ENCODE results near the gene RARG.

RARG gene

GRCh38 chr12:53231921-53232645, at the start of gene RARG:
RARG (minus strand) TSS chr12:53232209; CDS start chr12:53227545, 4,664 bp downstream.
- no peaks in the 10 kb centered on the region for H3K27me3 Mint-ChIP-seq
- peak within 1 kb of the TSS; percentile 95 for H3K4me3 Mint-ChIP-seq
- peaks cover 28% of the 10 kb centered on the region for H3K4me1 Mint-ChIP-seq

GRCh38 chr12:53279888-53280498, 48.0 kb upstream of the RARG start:
- Mint-ChIP-seq H3K4me3 (no peak overlapping the region), H3K9me3 (no peaks in the 10 kb centered on the region), H3K36me3 (no peaks in the 10 kb centered on the region), H3K4me1 (no peaks in the 10 kb centered on the region), H3K27me3 (no peaks in the 10 kb centered on the region), H3K27ac (no peak overlapping the region)
- no peak for ATAC-seq (ENCODE audit: low read depth)
- no peak for DNase-seq (ENCODE audit: low spot score in 2 of 2)

More at GRCh38 chr12:53231921-53232645, at the start of gene RARG:
- peak within 1 kb of the TSS; percentile 78 for H3K27ac Mint-ChIP-seq
- no peaks in the 10 kb centered on the region for H3K36me3 Mint-ChIP-seq
- no peaks in the 10 kb centered on the region for H3K9me3 Mint-ChIP-seq
- ATAC-seq (ENCODE audit: low read depth) (peak; percentile 67), DNase-seq (ENCODE audit: low spot score in 2 of 2) (peak in 1 of 2 donors; percentile 39)

GRCh38 chr12:53279283-53279869, 47.4 kb upstream of the RARG start:
- ATAC-seq (ENCODE audit: low read depth), result no peak
- Mint-ChIP-seq H3K9me3 (no peaks in the 10 kb centered on the region), H3K27ac (no peak overlapping the region), H3K4me3 (no peak overlapping the region), H3K4me1 (no peaks in the 10 kb centered on the region), H3K36me3 (no peaks in the 10 kb centered on the region), H3K27me3 (no peaks in the 10 kb centered on the region)
- DNase-seq (ENCODE audit: low spot score in 2 of 2), result no peak

- Mint-ChIP-seq H3K27ac (no peak overlapping the region), H3K4me3 (no peak overlapping the region), H3K27me3 (no peaks in the 10 kb centered on the region), H3K4me1 (no peaks in the 10 kb centered on the region), H3K9me3 (no peaks in the 10 kb centered on the region), H3K36me3 (no peaks in the 10 kb centered on the region)
- ATAC-seq (ENCODE audit: low read depth) (no peak), DNase-seq (ENCODE audit: low spot score in 2 of 2) (no peak)
Observed at GRCh38 chr12:53277981-53278380, 46.0 kb upstream of the RARG start.

- DNase-seq (ENCODE audit: low spot score in 2 of 2) (no peak), ATAC-seq (ENCODE audit: low read depth) (no peak)
- no peaks in the 10 kb centered on the region for H3K4me1 Mint-ChIP-seq
- H3K9me3 Mint-ChIP-seq, result no peaks in the 10 kb centered on the region
- no peak overlapping the region for H3K4me3 Mint-ChIP-seq
- H3K27me3 Mint-ChIP-seq, result no peaks in the 10 kb centered on the region
- no peak overlapping the region for H3K27ac Mint-ChIP-seq
- H3K36me3 Mint-ChIP-seq, result no peaks in the 10 kb centered on the region
Observed at GRCh38 chr12:53276511-53276910, 44.5 kb upstream of the RARG start.

GRCh38 chr12:53274445-53274844, 42.4 kb upstream of the RARG start:
- Mint-ChIP-seq H3K9me3 (no peaks in the 10 kb centered on the region), H3K27me3 (no peaks in the 10 kb centered on the region)
- no peak for ATAC-seq (ENCODE audit: low read depth)

GRCh38 chr12:53268630-53269562, 36.9 kb upstream of the RARG start:
- ATAC-seq (ENCODE audit: low read depth) (no peak), DNase-seq (ENCODE audit: low spot score in 2 of 2) (no peak)
- H3K27ac Mint-ChIP-seq, result peak overlapping the region; percentile 95
- peak overlapping the region; percentile 98 for H3K4me3 Mint-ChIP-seq
- no peaks in the 10 kb centered on the region for H3K36me3 Mint-ChIP-seq
- peaks cover 16% of the 10 kb centered on the region for H3K4me1 Mint-ChIP-seq
- no peaks in the 10 kb centered on the region for H3K9me3 Mint-ChIP-seq
- no peaks in the 10 kb centered on the region for H3K27me3 Mint-ChIP-seq

More at GRCh38 chr12:53274445-53274844, 42.4 kb upstream of the RARG start:
- Mint-ChIP-seq H3K4me3 (no peak overlapping the region), H3K4me1 (no peaks in the 10 kb centered on the region), H3K36me3 (no peaks in the 10 kb centered on the region), H3K27ac (no peak overlapping the region)
- DNase-seq (ENCODE audit: low spot score in 2 of 2), result no peak

GRCh38 chr12:53267999-53268629, 36.1 kb upstream of the RARG start, which contains the start of gene ESPL1:
ESPL1 (plus strand) TSS chr12:53268299; CDS start chr12:53268767, 468 bp downstream.
- ATAC-seq (ENCODE audit: low read depth), result peak; percentile 88
- DNase-seq (ENCODE audit: low spot score in 2 of 2), result peak; percentile 82 to 87
- H3K9me3 Mint-ChIP-seq, result no peaks in the 10 kb centered on the region
- H3K4me3 Mint-ChIP-seq, result peak within 1 kb of the TSS; percentile 98
- peaks cover 16% of the 10 kb centered on the region for H3K4me1 Mint-ChIP-seq
- H3K27ac Mint-ChIP-seq, result peak within 1 kb of the TSS; percentile 95
- no peaks in the 10 kb centered on the region for H3K36me3 Mint-ChIP-seq
- H3K27me3 Mint-ChIP-seq, result no peaks in the 10 kb centered on the region

- ATAC-seq (ENCODE audit: low read depth), result peak; percentile 20
- no peaks in the 10 kb centered on the region for H3K9me3 Mint-ChIP-seq
- no peaks in the 10 kb centered on the region for H3K27me3 Mint-ChIP-seq
- peaks cover 16% of the 10 kb centered on the region for H3K4me1 Mint-ChIP-seq
- H3K36me3 Mint-ChIP-seq, result no peaks in the 10 kb centered on the region
- peak overlapping the region; percentile 95 for H3K27ac Mint-ChIP-seq
- DNase-seq (ENCODE audit: low spot score in 2 of 2), result no peak
- H3K4me3 Mint-ChIP-seq, result peak overlapping the region; percentile 98
Observed at GRCh38 chr12:53267306-53267998, 35.4 kb upstream of the RARG start.

GRCh38 chr12:53265783-53266182, 33.8 kb upstream of the RARG start:
- H3K36me3 Mint-ChIP-seq, result no peaks in the 10 kb centered on the region
- ATAC-seq (ENCODE audit: low read depth) (no peak), DNase-seq (ENCODE audit: low spot score in 2 of 2) (no peak)
- no peak overlapping the region for H3K27ac Mint-ChIP-seq
- no peaks in the 10 kb centered on the region for H3K9me3 Mint-ChIP-seq
- no peaks in the 10 kb centered on the region for H3K27me3 Mint-ChIP-seq
- H3K4me1 Mint-ChIP-seq, result peaks cover 16% of the 10 kb centered on the region
- no peak overlapping the region for H3K4me3 Mint-ChIP-seq

GRCh38 chr12:53259891-53260290, 27.9 kb upstream of the RARG start:
- Mint-ChIP-seq H3K36me3 (no peaks in the 10 kb centered on the region), H3K4me3 (no peak overlapping the region), H3K9me3 (no peaks in the 10 kb centered on the region), H3K27me3 (no peaks in the 10 kb centered on the region), H3K4me1 (peaks cover 21% of the 10 kb centered on the region), H3K27ac (no peak overlapping the region)
- ATAC-seq (ENCODE audit: low read depth) (no peak), DNase-seq (ENCODE audit: low spot score in 2 of 2) (no peak)

- H3K27ac Mint-ChIP-seq, result peak overlapping the region; percentile 45
- no peaks in the 10 kb centered on the region for H3K9me3 Mint-ChIP-seq
- H3K4me1 Mint-ChIP-seq, result peaks cover 21% of the 10 kb centered on the region
- H3K27me3 Mint-ChIP-seq, result no peaks in the 10 kb centered on the region
- H3K4me3 Mint-ChIP-seq, result no peak overlapping the region
- DNase-seq (ENCODE audit: low spot score in 2 of 2) (no peak), ATAC-seq (ENCODE audit: low read depth) (no peak)
- H3K36me3 Mint-ChIP-seq, result no peaks in the 10 kb centered on the region
Observed at GRCh38 chr12:53258541-53259539, 26.8 kb upstream of the RARG start.

Data from memory B cell (primary cell).